Esophagus squamous epithelium (tissue), 5 donors: Measurements from ENCODE around the gene PKHD1. TPM values are rescaled to one million over a fixed set of nuclear protein-coding genes. Genes with fewer than 3 reads are reported as not detected.

Experiments used
- DNase-seq: peaks from one replicate; lab custom pipeline; 2025; lab: John Stamatoyannopoulos, UW
- H3K27ac ChIP-seq, 4 donors: fragments of 200-600 bp; sonication (generic); one replicate each; pipeline ENCODE4 v1.5.1; 2016 to 2019; ENCODE audit warnings: mild to moderate bottlenecking in 1 of 4
- H3K27me3 ChIP-seq, 4 donors: fragments of 200-600 bp; sonication (generic); 1 replicate in 3 of 4; 2 replicates in 1 of 4; pipeline versions ENCODE4 v1.5.1 to v1.6.0; 2017 to 2021; ENCODE audit warnings: antibody characterized with exemption in 1 of 4
- H3K36me3 ChIP-seq, 3 donors: fragments of 200-600 bp; sonication (generic); one replicate each; pipeline ENCODE4 v1.5.1; 2016 to 2019
- H3K4me1 ChIP-seq, 3 donors: fragments of 200-600 bp; sonication (generic); one replicate each; pipeline ENCODE4 v1.5.1; 2017 to 2019
- H3K4me3 ChIP-seq, 4 donors: fragments of 200-600 bp; sonication (generic); 1 replicate in 3 of 4; 2 replicates in 1 of 4; pipeline ENCODE4 v1.5.1; 2016 to 2019; ENCODE audit warnings: mild to moderate bottlenecking in 2 of 4, moderate library complexity in 1 of 4
- H3K9me3 ChIP-seq, 3 donors: fragments of 200-600 bp; sonication (generic); one replicate each; pipeline ENCODE4 v1.5.1; 2016 to 2019
- CTCF ChIP-seq, 6 experiments: fragments of 450-650 bp in 4 of 6; fragments of 200-600 bp in 2 of 6; sonication (generic) in 2 of 6; IDR thresholded peaks; one replicate each; pipeline ENCODE4 v1.5.1; 2016 to 2019; ENCODE audit warnings: antibody characterized with exemption in 6 of 6, mild to moderate bottlenecking in 4 of 6, moderate library complexity in 4 of 6
- POLR2A ChIP-seq, 4 donors: fragments of 450-650 bp; IDR thresholded peaks; one replicate each; pipeline ENCODE4 v1.6.1; 2017; ENCODE audit warnings: antibody characterized with exemption in 4 of 4, mild to moderate bottlenecking in 4 of 4, moderate library complexity in 3 of 4
- WGBS, 2 donors: methylation state at CpG; one replicate each; pipeline ENCODE4 v1.1.5; 2018; 5-methylcytosine and 5-hydroxymethylcytosine counted together
- intact Hi-C: fragments of 100-400 bp; cut with DNase I; formaldehyde crosslinking; loops from one replicate; pipeline ENCODE4 v1.15.0; 2022
- total RNA-seq, 4 donors: library from RNA; depleted of rRNA; stranded (reverse); fragments of >200 nt; gene quantifications; one replicate each; pipeline ENCODE4 v1.1.0, GENCODE V29; 2016
- donor health status: DM: yes; HTN: yes; CAD: no.

Gene PKHD1
- total RNA-seq, 4 donors from 2014 or later = 0.04 TPM; not detected in 3

DNA sequence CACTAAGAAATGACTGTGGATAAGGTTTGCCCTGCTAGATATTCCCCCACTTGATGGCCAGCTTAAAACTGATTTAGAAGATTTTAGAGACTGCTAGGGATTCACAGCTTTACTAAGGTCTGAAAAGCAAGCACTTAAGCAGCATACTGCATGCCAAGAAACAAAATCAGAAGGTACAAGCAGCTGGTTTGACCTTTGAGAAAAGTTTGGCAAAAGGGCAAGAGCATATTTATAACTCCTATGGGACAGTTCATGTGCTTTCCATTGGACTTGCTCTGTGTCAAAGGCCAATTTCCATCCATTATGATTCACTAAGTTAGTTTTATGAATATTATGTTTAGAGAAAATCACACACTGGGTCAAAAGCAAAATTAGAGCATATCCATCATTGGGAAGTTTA, 402.8 kb downstream of the PKHD1 start:
- Histone ChIP-seq H3K4me3 (no peak overlapping the region), H3K27me3 (no peaks in the 10 kb centered on the region), H3K36me3 (no peaks in the 10 kb centered on the region), H3K27ac (no peak overlapping the region), H3K4me1 (peaks cover 0 to 2% (median 0%) of the 10 kb centered on the region in 3 donors), H3K9me3 (no peaks in the 10 kb centered on the region)
- no peak for TF ChIP-seq POLR2A (IDR thresholded peaks at IDR 0.05)
- DNase-seq = no peak
- intact Hi-C loops = no loop called here

DNA sequence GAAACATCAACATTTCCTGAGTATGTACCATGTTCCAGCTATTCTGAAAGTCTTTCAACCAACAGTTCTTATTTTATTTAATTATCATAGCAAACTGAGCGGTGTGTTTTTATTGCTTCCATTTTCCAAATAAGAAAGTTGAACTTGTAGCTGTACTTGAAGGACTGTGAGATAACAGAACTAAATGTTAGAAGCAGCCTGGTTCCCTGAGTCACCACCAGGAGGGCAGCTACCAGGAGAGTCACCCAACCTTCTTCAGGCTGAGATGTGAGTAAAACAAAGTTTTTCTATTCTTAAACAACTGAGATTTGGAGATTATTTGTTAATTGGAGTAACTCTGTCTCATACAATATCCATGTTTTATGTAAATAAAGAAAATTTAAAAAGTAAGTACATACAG, 403.4 kb downstream of the PKHD1 start:
- no peak for DNase-seq
- Histone ChIP-seq H3K27me3 (no peaks in the 10 kb centered on the region), H3K36me3 (no peaks in the 10 kb centered on the region), H3K27ac (no peak overlapping the region), H3K4me1 (peaks cover 0 to 8% (median 0%) of the 10 kb centered on the region in 3 donors), H3K9me3 (no peaks in the 10 kb centered on the region), H3K4me3 (no peak overlapping the region)
- no peak for TF ChIP-seq POLR2A (IDR thresholded peaks at IDR 0.05)
- TF ChIP-seq CTCF (IDR thresholded peaks at IDR 0.05) = no peak
- intact Hi-C loops = no loop called here
- 75 to 92% methylated on average over 1 of the region's 1 CpG for WGBS, 2 donors

- 20 to 23% methylated on average over 5 of the region's 5 CpGs for WGBS, 2 donors
- H3K27ac ChIP-seq = no peak overlapping the region
- DNase-seq = no peak
- H3K4me1 ChIP-seq = peaks cover 0 to 11% (median 0%) of the 10 kb centered on the region in 3 donors
- H3K27me3 ChIP-seq = no peaks in the 10 kb centered on the region
- intact Hi-C loops = no loop called here
- no peak for TF ChIP-seq POLR2A (IDR thresholded peaks at IDR 0.05)
- TF ChIP-seq CTCF (IDR thresholded peaks at IDR 0.05) = no peak
- no peaks in the 10 kb centered on the region for H3K9me3 ChIP-seq
- no peak overlapping the region for H3K4me3 ChIP-seq
- no peaks in the 10 kb centered on the region for H3K36me3 ChIP-seq
Measured at GRCh38 chr6:51678905-51679620, 408.4 kb downstream of the PKHD1 start.

- intact Hi-C loops = no loop called here
- TF ChIP-seq CTCF (IDR thresholded peaks at IDR 0.05) = no peak
- TF ChIP-seq POLR2A (IDR thresholded peaks at IDR 0.05) = no peak
- Histone ChIP-seq H3K4me1 (peaks cover 0 to 11% (median 0%) of the 10 kb centered on the region in 3 donors), H3K27ac (no peak overlapping the region), H3K36me3 (no peaks in the 10 kb centered on the region), H3K4me3 (no peak overlapping the region), H3K9me3 (no peaks in the 10 kb centered on the region), H3K27me3 (no peaks in the 10 kb centered on the region)
- 76 to 90% methylated on average over 1 of the region's 1 CpG for WGBS, 2 donors
- no peak for DNase-seq
Measured at GRCh38 chr6:51678274-51678673, 409.1 kb downstream of the PKHD1 start.

GRCh38 chr6:51675922-51676275, 411.5 kb downstream of the PKHD1 start:
- TF ChIP-seq POLR2A (IDR thresholded peaks at IDR 0.05) (no peak), CTCF (IDR thresholded peaks at IDR 0.05) (no peak)

More at GRCh38 chr6:51675922-51676275, 411.5 kb downstream of the PKHD1 start:
- no peaks in the 10 kb centered on the region for H3K9me3 ChIP-seq
- no peaks in the 10 kb centered on the region for H3K36me3 ChIP-seq
- 56 to 57% methylated on average over 4 of the region's 4 CpGs for whole genome bisulfite sequencing, 2 donors
- H3K4me1 ChIP-seq = peaks cover 0 to 11% (median 0%) of the 10 kb centered on the region in 3 donors
- no peaks in the 10 kb centered on the region for H3K27me3 ChIP-seq
- no peak overlapping the region for H3K27ac ChIP-seq
- no peak for DNase-seq
- intact Hi-C loops = no loop called here
- H3K4me3 ChIP-seq = no peak overlapping the region
